ENCODE data around the gene LASP1.

The LASP1 gene

GRCh38 chr17:38897671-38898290 lies 27.9 kb downstream of the LASP1 start:
- CTCF ChIA-PET, result interaction anchor here (1.2 to 1.5 kb wide), 2 partner anchors 15 to 28 kb away, joined by 3 to 5 read pairs; partner anchors contain the start of gene LASP1
- POLR2A ChIA-PET, result interaction anchor here (0.6 to 1.3 kb wide), 3 partner anchors 9 to 49 kb away, joined by 3 read pairs; partner anchors contain the start of gene LASP1
- no peak for DNase-seq (ENCODE audit: low read depth, low spot score)
- H3K4me3 ChIP-seq (ENCODE audit: low read depth, low read length), result no peak overlapping the region
- TF ChIP-seq CTCF (IDR thresholded peaks at IDR 0.05; ENCODE audit: insufficient read depth, low read length, missing control alignments), result no peak

GRCh38 chr17:38898291-38898679 lies 28.4 kb downstream of the LASP1 start:
- no peak for TF ChIP-seq CTCF (IDR thresholded peaks at IDR 0.05; ENCODE audit: insufficient read depth, low read length, missing control alignments)
- POLR2A ChIA-PET, result interaction anchor here (0.6 kb wide), 1 partner anchor 50 kb away, joined by 3 read pairs; no protein-coding TSS in a partner anchor
- DNase-seq (ENCODE audit: low read depth, low spot score), result no peak
- no peak overlapping the region for H3K4me3 ChIP-seq (ENCODE audit: low read depth, low read length)
- CTCF ChIA-PET, result no interaction called here

- H3K4me3 ChIP-seq (ENCODE audit: low read depth, low read length), result no peak overlapping the region
- no peak for TF ChIP-seq CTCF (IDR thresholded peaks at IDR 0.05; ENCODE audit: insufficient read depth, low read length, missing control alignments)
- DNase-seq (ENCODE audit: low read depth, low spot score), result no peak
- ChIA-PET POLR2A (no interaction called here), CTCF (no interaction called here)
Measured at GRCh38 chr17:38898812-38899348, 29.0 kb downstream of the LASP1 start.

- no peak for TF ChIP-seq CTCF (IDR thresholded peaks at IDR 0.05; ENCODE audit: insufficient read depth, low read length, missing control alignments)
- ChIA-PET CTCF (no interaction called here), POLR2A (no interaction called here)
- H3K4me3 ChIP-seq (ENCODE audit: low read depth, low read length), result no peak overlapping the region
- DNase-seq (ENCODE audit: low read depth, low spot score), result no peak
Measured at GRCh38 chr17:38899421-38899820, 29.6 kb downstream of the LASP1 start.

GRCh38 chr17:38900978-38901656 lies 31.3 kb downstream of the LASP1 start:
- ChIA-PET POLR2A (interaction anchor here (0.9 to 2.2 kb wide), 8 partner anchors 9 to 82 kb away, joined by 3 to 14 read pairs (median 6); partner anchors contain the start of gene LASP1), CTCF (interaction anchor here (0.7 to 1.7 kb wide), 4 partner anchors 12 to 28 kb away, joined by 3 to 4 read pairs (median 4); no protein-coding TSS in a partner anchor)
- H3K4me3 ChIP-seq (ENCODE audit: low read depth, low read length), result no peak overlapping the region
- TF ChIP-seq CTCF (IDR thresholded peaks at IDR 0.05; ENCODE audit: insufficient read depth, low read length, missing control alignments), result no peak
- DNase-seq (ENCODE audit: low read depth, low spot score), result peak; percentile 89

GRCh38 chr17:38903404-38903803 lies 33.5 kb downstream of the LASP1 start:
- TF ChIP-seq CTCF (IDR thresholded peaks at IDR 0.05; ENCODE audit: insufficient read depth, low read length, missing control alignments), result no peak
- ChIA-PET CTCF (interaction anchor here (1.0 to 1.2 kb wide), 2 partner anchors 23 to 249 kb away, joined by 3 to 4 read pairs; no protein-coding TSS in a partner anchor), POLR2A (no interaction called here)
- DNase-seq (ENCODE audit: low read depth, low spot score), result no peak
- no peak overlapping the region for H3K4me3 ChIP-seq (ENCODE audit: low read depth, low read length)
